Measurements from ENCODE around the gene BRSK2. TPM values are rescaled to one million over a fixed set of nuclear protein-coding genes. Genes with fewer than 3 reads are reported as not detected.
A peak's percentile ranks its signal among the peaks of the same experiment; 100 is the strongest.

BRSK2 gene
- total and polyA plus RNA-seq, 4 donors: 0.55 to 1.0 (median 0.62) TPM

DNA sequence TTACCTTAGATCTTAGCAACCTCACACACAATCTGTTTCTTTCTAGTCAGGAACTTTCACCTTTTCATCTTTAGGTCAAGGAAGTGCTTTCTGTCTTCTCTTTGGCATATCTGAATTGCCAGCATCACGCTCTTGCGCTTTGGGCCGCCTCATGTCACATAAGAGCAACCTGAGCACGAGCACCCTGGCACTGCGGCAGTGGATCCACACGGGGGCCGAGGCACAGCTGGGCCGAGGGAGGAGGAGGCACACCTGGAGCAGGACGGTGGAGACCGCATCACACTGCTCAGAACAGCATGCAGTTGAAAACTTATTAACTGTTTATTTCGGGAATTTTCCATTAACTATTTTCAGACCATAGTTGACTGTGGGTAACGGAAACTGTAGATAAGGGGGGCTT is 86.1 kb downstream of the BRSK2 start:
- intact Hi-C loops (cut with DNase I): no loop called here
- H3K27ac ChIP-seq (ENCODE audit: low read depth in 1 of 2, low read length in 2 of 2): no peak overlapping the region
- WGBS, 2 donors: 88 to 89% methylated on average over 12 of the region's 12 CpGs
- H3K27me3 ChIP-seq (ENCODE audit: control insufficient read depth in 1 of 2, insufficient read depth in 2 of 2, low read length in 1 of 2): no peaks in the 10 kb centered on the region
- DNase-seq (peak in 1 of 2 donors; percentile 29), ATAC-seq (ENCODE audit: low FRiP score) (no peak)
- no peaks in the 10 kb centered on the region for H3K4me1 ChIP-seq (ENCODE audit: control insufficient read depth in 1 of 2, insufficient read depth in 2 of 2, low read length in 2 of 2)
- no peaks in the 10 kb centered on the region for H3K9me3 ChIP-seq (ENCODE audit: control insufficient read depth, low read length)
- no peak overlapping the region for H3K4me3 ChIP-seq (ENCODE audit: low read length in 2 of 2)
- H3K36me3 ChIP-seq (ENCODE audit: control insufficient read depth in 1 of 2, insufficient read depth in 2 of 2, low read length in 1 of 2): peaks cover 0 to 10% of the 10 kb centered on the region in 2 donors

DNA sequence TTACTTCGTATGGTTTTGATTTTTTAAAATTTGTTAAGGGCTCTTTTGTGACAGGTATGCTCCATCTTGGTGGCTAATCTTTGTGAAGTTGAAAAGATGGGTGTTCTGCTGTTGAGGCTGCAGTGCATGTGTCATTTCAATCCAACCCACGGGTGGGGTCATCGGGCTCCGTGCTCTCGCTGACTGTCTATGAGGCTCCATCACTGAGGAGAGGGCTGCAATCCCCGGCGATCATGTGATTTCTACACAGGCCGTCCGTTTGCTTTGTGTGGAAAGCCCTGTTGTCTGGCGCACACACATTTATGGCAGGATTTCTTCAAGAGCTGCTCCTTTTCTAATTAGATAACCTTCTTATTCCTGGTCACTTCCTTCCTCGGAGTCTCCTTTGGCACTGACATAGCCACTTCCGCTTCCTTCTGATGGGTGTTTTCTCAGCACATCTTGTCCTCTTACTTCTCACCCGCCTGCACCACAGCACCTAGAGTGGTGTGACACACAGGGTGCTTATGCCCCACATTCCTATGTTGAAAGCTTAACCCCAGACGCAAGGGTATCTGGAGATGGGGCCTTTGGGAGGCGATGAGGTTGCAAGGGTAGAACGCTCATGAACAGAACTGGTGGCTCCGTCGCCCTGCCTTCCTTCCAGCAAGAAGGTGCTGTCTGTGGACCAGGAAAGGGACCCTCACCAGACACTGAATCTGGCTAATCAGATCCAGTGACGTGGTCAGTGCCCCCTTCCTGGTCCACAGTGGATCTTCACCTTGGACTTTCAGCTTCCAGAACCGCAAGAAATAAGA is 87.4 kb downstream of the BRSK2 start:
- 88 to 89% methylated on average over 20 of the region's 20 CpGs for WGBS, 2 donors
- Histone ChIP-seq H3K4me1 (ENCODE audit: control insufficient read depth in 1 of 2, insufficient read depth in 2 of 2, low read length in 2 of 2) (no peaks in the 10 kb centered on the region), H3K4me3 (ENCODE audit: low read length in 2 of 2) (no peak overlapping the region), H3K27me3 (ENCODE audit: control insufficient read depth in 1 of 2, insufficient read depth in 2 of 2, low read length in 1 of 2) (no peaks in the 10 kb centered on the region), H3K27ac (ENCODE audit: low read depth in 1 of 2, low read length in 2 of 2) (no peak overlapping the region), H3K9me3 (ENCODE audit: control insufficient read depth, low read length) (no peaks in the 10 kb centered on the region), H3K36me3 (ENCODE audit: control insufficient read depth in 1 of 2, insufficient read depth in 2 of 2, low read length in 1 of 2) (peaks cover 0 to 7% of the 10 kb centered on the region in 2 donors)
- ATAC-seq (ENCODE audit: low FRiP score) (no peak), DNase-seq (peak in 1 of 2 donors; percentile 17)
- intact Hi-C loops (cut with DNase I): no loop called here

DNA sequence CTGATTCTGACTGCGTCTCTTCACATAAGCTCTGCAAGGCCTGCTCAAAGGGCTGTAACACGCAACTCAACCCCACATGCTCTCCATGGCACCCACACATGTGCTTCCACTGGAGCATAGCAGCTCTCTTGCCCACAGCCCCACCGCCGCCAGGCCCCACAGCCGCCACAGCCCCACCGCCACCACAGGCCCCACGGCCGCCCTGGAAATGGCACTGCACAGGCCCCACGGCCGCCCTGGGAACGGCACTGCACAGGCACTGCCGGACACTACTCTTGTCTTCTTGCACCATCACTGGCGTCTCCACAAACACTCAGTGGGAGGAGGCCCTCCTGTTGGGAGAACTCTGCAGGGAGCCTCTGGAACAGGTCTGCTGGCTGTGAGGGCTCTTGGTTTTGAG is 88.3 kb downstream of the BRSK2 start:
- ATAC-seq (ENCODE audit: low FRiP score) (no peak), DNase-seq (peak; percentile 21 to 76)
- Histone ChIP-seq H3K27ac (ENCODE audit: low read depth in 1 of 2, low read length in 2 of 2) (no peak overlapping the region), H3K4me3 (ENCODE audit: low read length in 2 of 2) (no peak overlapping the region), H3K4me1 (ENCODE audit: control insufficient read depth in 1 of 2, insufficient read depth in 2 of 2, low read length in 2 of 2) (no peaks in the 10 kb centered on the region), H3K27me3 (ENCODE audit: control insufficient read depth in 1 of 2, insufficient read depth in 2 of 2, low read length in 1 of 2) (no peaks in the 10 kb centered on the region), H3K9me3 (ENCODE audit: control insufficient read depth, low read length) (no peaks in the 10 kb centered on the region), H3K36me3 (ENCODE audit: control insufficient read depth in 1 of 2, insufficient read depth in 2 of 2, low read length in 1 of 2) (peaks cover 0 to 7% of the 10 kb centered on the region in 2 donors)
- intact Hi-C loops (cut with DNase I): loop anchor here in 1 of 2 donors (1.0 kb wide), 1 partner anchor 9 kb away; no protein-coding TSS in a partner anchor
- WGBS, 2 donors: 94 to 95% methylated on average over 13 of the region's 13 CpGs

DNA sequence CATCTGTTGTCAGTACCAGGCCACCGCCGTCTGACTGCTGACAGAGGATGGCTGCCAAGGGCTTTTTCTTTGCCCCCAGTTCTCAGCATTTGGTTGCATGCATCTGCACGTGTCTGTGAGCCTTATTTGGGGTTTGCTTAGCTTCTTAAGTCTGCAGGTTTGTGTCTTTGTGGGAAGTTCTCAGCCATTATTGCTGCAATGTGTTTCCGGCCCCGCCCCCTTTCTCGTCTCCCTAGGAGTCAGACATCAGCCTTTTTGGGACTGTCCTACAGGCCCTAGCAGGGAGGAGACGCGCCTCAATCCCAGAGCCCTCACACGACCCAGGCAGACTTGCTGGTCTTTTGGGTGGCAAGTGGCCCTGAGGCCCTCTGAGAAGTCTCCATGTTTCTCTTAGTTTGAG is 88.8 kb downstream of the BRSK2 start:
- H3K27me3 ChIP-seq (ENCODE audit: control insufficient read depth in 1 of 2, insufficient read depth in 2 of 2, low read length in 1 of 2): no peaks in the 10 kb centered on the region
- 65 to 70% methylated on average over 9 of the region's 9 CpGs for WGBS, 2 donors
- ATAC-seq (ENCODE audit: low FRiP score) (no peak), DNase-seq (peak; percentile 50 to 68)
- no peak overlapping the region for H3K4me3 ChIP-seq (ENCODE audit: low read length in 2 of 2)
- intact Hi-C loops (cut with DNase I): loop anchor here in 1 of 2 donors (1.0 kb wide), 1 partner anchor 9 kb away; no protein-coding TSS in a partner anchor
- peaks cover 0 to 4% of the 10 kb centered on the region in 2 donors for H3K36me3 ChIP-seq (ENCODE audit: control insufficient read depth in 1 of 2, insufficient read depth in 2 of 2, low read length in 1 of 2)
- H3K4me1 ChIP-seq (ENCODE audit: control insufficient read depth in 1 of 2, insufficient read depth in 2 of 2, low read length in 2 of 2): no peaks in the 10 kb centered on the region
- H3K27ac ChIP-seq (ENCODE audit: low read depth in 1 of 2, low read length in 2 of 2): no peak overlapping the region
- no peaks in the 10 kb centered on the region for H3K9me3 ChIP-seq (ENCODE audit: control insufficient read depth, low read length)

DNA sequence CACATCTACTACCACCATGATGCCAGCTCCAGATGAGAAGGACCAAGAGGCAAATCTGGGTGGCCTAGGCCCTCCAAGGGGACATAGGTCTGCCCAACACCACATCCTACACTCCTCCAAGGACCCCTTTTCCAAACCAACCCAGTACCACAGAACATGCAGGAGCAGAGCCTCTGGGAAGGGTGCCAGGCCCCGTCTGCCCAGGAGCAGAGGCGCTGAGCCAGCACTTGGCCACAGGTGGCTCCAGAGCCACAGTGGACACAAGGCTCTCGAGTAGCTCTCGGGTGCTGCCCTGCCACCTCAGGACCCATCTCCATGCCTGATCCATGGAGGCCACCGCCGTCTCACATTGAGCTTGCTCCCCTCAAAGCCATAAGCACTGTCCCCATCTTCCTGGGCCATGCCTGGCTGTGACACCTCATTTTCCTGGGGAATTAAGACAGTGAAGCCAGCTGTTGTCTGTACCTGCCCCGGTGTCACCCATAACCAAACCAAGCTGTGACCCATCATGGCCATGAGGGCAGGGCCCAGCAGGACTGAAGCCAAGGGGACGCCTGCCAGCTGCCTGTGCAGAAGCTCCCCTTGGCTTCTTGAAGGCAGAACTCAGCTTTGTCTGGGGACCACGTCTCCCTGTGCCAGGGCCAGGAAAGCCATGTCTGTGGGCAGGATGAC is 89.4 kb downstream of the BRSK2 start:
- peak; percentile 42 to 72 for DNase-seq
- no peaks in the 10 kb centered on the region for H3K9me3 ChIP-seq (ENCODE audit: control insufficient read depth, low read length)
- H3K4me3 ChIP-seq (ENCODE audit: low read length in 2 of 2): no peak overlapping the region
- WGBS, 2 donors: 52 to 56% methylated on average over 9 of the region's 9 CpGs
- intact Hi-C loops (cut with DNase I): no loop called here
- ATAC-seq (ENCODE audit: low FRiP score): no peak
- peaks cover 0 to 2% of the 10 kb centered on the region in 2 donors for H3K36me3 ChIP-seq (ENCODE audit: control insufficient read depth in 1 of 2, insufficient read depth in 2 of 2, low read length in 1 of 2)
- H3K27ac ChIP-seq (ENCODE audit: low read depth in 1 of 2, low read length in 2 of 2): no peak overlapping the region
- H3K27me3 ChIP-seq (ENCODE audit: control insufficient read depth in 1 of 2, insufficient read depth in 2 of 2, low read length in 1 of 2): no peaks in the 10 kb centered on the region
- H3K4me1 ChIP-seq (ENCODE audit: control insufficient read depth in 1 of 2, insufficient read depth in 2 of 2, low read length in 2 of 2): no peaks in the 10 kb centered on the region

DNA sequence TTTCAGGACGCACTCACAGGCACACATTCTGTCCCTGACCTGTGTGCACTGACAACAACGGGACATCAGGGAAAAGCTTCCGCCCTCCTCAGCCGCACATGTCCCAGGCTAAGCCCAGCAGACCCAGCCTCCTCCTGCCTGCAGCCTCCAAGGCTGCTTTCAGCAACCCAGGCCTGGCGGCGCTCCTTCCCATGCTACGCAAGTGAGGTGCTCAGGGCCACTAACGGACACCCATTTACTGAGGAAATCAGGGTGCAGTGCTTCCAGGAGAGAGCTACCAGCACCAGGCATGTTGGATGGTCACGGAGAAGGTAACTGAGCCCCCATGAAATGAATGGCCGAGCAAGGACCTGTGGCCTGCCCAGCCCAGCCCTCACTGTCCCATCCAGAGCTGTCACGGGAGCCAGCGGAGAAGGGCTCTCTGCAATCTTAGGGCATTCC is 90.0 kb downstream of the BRSK2 start:
- Histone ChIP-seq H3K4me3 (ENCODE audit: low read length in 2 of 2) (no peak overlapping the region), H3K27me3 (ENCODE audit: control insufficient read depth in 1 of 2, insufficient read depth in 2 of 2, low read length in 1 of 2) (no peaks in the 10 kb centered on the region), H3K36me3 (ENCODE audit: control insufficient read depth in 1 of 2, insufficient read depth in 2 of 2, low read length in 1 of 2) (peaks cover 0 to 2% of the 10 kb centered on the region in 2 donors), H3K4me1 (ENCODE audit: control insufficient read depth in 1 of 2, insufficient read depth in 2 of 2, low read length in 2 of 2) (no peaks in the 10 kb centered on the region), H3K27ac (ENCODE audit: low read depth in 1 of 2, low read length in 2 of 2) (peak overlapping the region in 1 of 2 donors; percentile 9), H3K9me3 (ENCODE audit: control insufficient read depth, low read length) (no peaks in the 10 kb centered on the region)
- WGBS, 2 donors: 87 to 88% methylated on average over 12 of the region's 12 CpGs
- no peak for ATAC-seq (ENCODE audit: low FRiP score)
- peak; percentile 32 to 63 for DNase-seq
- intact Hi-C loops (cut with DNase I): loop anchor here in 1 of 2 donors (10.0 kb wide), 1 partner anchor 205 kb away; no protein-coding TSS in a partner anchor

DNA sequence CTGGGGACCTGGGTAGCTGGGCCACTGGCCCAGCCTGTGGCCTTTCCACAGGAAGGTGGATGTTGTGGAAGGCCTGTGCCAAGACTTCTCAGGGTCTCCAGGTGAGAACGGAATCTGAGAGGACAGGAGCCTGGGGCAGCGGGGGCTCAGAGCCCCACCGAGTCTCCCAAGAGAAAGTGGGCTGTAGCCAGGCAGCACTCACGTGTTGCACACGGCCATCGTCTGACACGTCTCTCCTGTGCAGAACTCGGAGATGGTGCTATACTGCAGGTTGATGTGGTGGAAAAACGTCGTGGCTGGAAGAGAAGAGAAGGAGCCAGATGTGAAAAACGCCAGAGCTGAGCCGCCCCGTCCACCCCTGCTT is 90.4 kb downstream of the BRSK2 start:
- Histone ChIP-seq H3K27me3 (ENCODE audit: control insufficient read depth in 1 of 2, insufficient read depth in 2 of 2, low read length in 1 of 2) (no peaks in the 10 kb centered on the region), H3K27ac (ENCODE audit: low read depth in 1 of 2, low read length in 2 of 2) (peak overlapping the region in 1 of 2 donors; percentile 9), H3K9me3 (ENCODE audit: control insufficient read depth, low read length) (no peaks in the 10 kb centered on the region), H3K4me1 (ENCODE audit: control insufficient read depth in 1 of 2, insufficient read depth in 2 of 2, low read length in 2 of 2) (no peaks in the 10 kb centered on the region), H3K4me3 (ENCODE audit: low read length in 2 of 2) (no peak overlapping the region), H3K36me3 (ENCODE audit: control insufficient read depth in 1 of 2, insufficient read depth in 2 of 2, low read length in 1 of 2) (peaks cover 0 to 2% of the 10 kb centered on the region in 2 donors)
- DNase-seq: peak; percentile 32 to 45
- intact Hi-C loops (cut with DNase I): loop anchor here in 1 of 2 donors (10.0 kb wide), 1 partner anchor 205 kb away; no protein-coding TSS in a partner anchor
- 80 to 81% methylated on average over 13 of the region's 13 CpGs for WGBS, 2 donors
- ATAC-seq (ENCODE audit: low FRiP score): no peak

DNA sequence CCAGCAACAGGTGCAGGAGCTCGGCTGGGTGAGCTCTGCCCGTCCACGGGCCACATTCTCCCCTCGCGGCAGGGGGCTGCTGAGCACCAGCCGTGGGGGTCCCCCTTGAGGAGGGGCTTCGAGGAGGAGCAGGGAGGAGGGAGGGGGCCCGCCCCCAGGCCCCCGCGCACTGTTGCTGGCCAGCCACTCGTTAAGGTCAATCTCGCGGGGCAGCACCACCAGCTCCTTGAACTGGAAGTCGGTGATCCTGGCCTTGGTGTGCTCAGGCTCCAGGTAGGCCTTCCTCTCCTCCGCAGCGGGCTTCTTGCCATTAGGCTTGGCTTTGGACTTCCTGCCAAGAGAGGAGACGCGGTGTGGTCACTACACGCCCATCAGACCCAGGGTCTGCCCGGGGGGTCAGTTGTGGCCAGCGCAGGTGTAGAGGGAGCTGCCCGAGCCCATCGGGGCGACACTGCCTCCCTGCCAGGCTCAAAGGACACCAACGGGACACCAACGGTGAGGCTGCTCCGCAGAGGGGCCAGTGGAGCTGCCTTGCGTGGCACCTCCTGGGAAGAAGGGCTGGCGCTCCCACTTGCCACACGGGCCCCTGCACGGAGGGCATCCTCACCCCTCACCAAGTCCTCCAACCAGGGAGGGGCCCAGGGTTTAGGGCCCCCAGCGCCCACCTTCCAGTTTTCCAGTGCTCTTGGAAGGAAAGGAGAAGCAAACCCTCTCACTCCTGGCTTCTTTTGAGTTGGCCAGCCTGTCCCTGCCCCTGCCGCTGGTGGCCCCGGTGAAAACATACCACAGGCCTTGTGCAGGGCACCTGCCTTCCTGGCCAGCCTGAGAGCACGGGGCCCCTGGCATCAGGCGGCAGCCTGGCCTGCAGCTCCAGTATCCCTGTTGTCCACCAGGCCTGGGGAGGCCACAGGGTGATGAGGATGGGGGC is 91.1 kb downstream of the BRSK2 start:
- no peaks in the 10 kb centered on the region for H3K9me3 ChIP-seq (ENCODE audit: control insufficient read depth, low read length)
- WGBS, 2 donors: 69 to 74% methylated on average over 35 to 36 of the region's 36 CpGs
- no peaks in the 10 kb centered on the region for H3K27me3 ChIP-seq (ENCODE audit: control insufficient read depth in 1 of 2, insufficient read depth in 2 of 2, low read length in 1 of 2)
- peak; percentile 57 to 79 for DNase-seq
- H3K4me3 ChIP-seq (ENCODE audit: low read length in 2 of 2): no peak overlapping the region
- peak; percentile 5 for ATAC-seq (ENCODE audit: low FRiP score)
- peak overlapping the region; percentile 64 to 80 for H3K27ac ChIP-seq (ENCODE audit: low read depth in 1 of 2, low read length in 2 of 2)
- intact Hi-C loops (cut with DNase I): loop anchor here in 1 of 2 donors (10.0 kb wide), 1 partner anchor 206 kb away; no protein-coding TSS in a partner anchor
- peaks cover 0 to 2% of the 10 kb centered on the region in 2 donors for H3K36me3 ChIP-seq (ENCODE audit: control insufficient read depth in 1 of 2, insufficient read depth in 2 of 2, low read length in 1 of 2)
- H3K4me1 ChIP-seq (ENCODE audit: control insufficient read depth in 1 of 2, insufficient read depth in 2 of 2, low read length in 2 of 2): no peaks in the 10 kb centered on the region

Measured in aorta (tissue), 5 donors.